Pancreas (tissue), 10 donors: ENCODE results near the gene RAB1B. TPM values are rescaled to one million over a fixed set of nuclear protein-coding genes. Genes with fewer than 3 reads are reported as not detected.
"Not testable (repeated sequence)": the region's sequence is repeated elsewhere in the genome, so short reads cannot be mapped to it uniquely, and the experiment has no call there.

Experiments used
- ATAC-seq, 4 donors: fragments of 200-7000 bp; cut with Tn5 transposase; one replicate each; pipeline versions ENCODE4 v1.8.0 to v1.9.1; 2020; ENCODE audit warnings: mild to moderate bottlenecking in 4 of 4, moderate library complexity in 4 of 4
- DNase-seq, 6 donors: peaks; one replicate each; pipeline ENCODE4 v3.0.0-alpha.2; 2020
- FAIRE-seq: peaks from 2 replicates; lab custom pipeline; 2012; peaks lifted over from hg19 to GRCh38; lab: Jason Lieb, UNC
- H3K27ac ChIP-seq, 4 donors: fragments of 200-600 bp; sonication (generic); 1 replicate in 3 of 4; 2 replicates in 1 of 4; pipeline versions ENCODE4 v1.5.0 to v1.8.0; 2020
- H3K27me3 ChIP-seq, 4 donors: fragments of 200-600 bp; one replicate each; pipeline ENCODE4 v1.8.0; 2021
- H3K36me3 ChIP-seq, 3 donors: fragments of 200-600 bp; sonication (generic) in 1 of 3; one replicate each; pipeline versions ENCODE4 v1.5.0 to v1.8.0; 2020 to 2021
- H3K4me1 ChIP-seq, 3 donors: fragments of 200-600 bp; one replicate each; pipeline ENCODE4 v1.8.0; 2021
- H3K4me3 ChIP-seq, 4 donors: fragments of 200-600 bp; sonication (generic) in 2 of 4; one replicate each; pipeline versions ENCODE4 v1.5.0 to v1.8.0; 2020 to 2021
- H3K9me3 ChIP-seq, 4 donors: fragments of 200-600 bp; one replicate each; pipeline ENCODE4 v1.8.0; 2021
- CTCF ChIP-seq, 4 donors: fragments of 200-600 bp; sonication (generic) in 3 of 4; IDR thresholded peaks; one replicate each; pipeline versions ENCODE4 v1.5.0 to v1.8.0; 2021; ENCODE audit warnings: antibody characterized with exemption in 4 of 4
- WGBS, 2 donors: extraction: QIAGEN DNeasy Blood & Tissue Kit; methylation state at CpG; one replicate each; pipeline ENCODE4 v1.1.7; 2013; 5-methylcytosine and 5-hydroxymethylcytosine counted together
- intact Hi-C, 3 donors: fragments of 100-400 bp; cut with DNase I; formaldehyde crosslinking; loops; one replicate each; pipeline versions ENCODE4 v1.11.1 to v1.14.2; 2022
- polyA plus RNA-seq, 2 donors: library from polyadenylated mRNA; stranded (reverse); fragments of 200-250 nt; gene quantifications; one replicate each; pipeline ENCODE4 v1.2.3, GENCODE V29; 2013
- total RNA-seq, 6 donors: library from RNA; stranded (reverse); fragmentation: NEBNext Ultra II Directional in 4 of 6; extraction: Animal tissue kit (Norgen Biotek cat#: 25700) in 4 of 6; gene quantifications; one replicate each; pipeline versions ENCODE4 v1.2.1 to v1.2.4, GENCODE V29; 2021 to 2023
- donor health status: healthy with polysubstance abuse.
- donor health status: DM: no; HTN: no; CAD: no; lungs with moderate emphysema.
- donor health status: DM: no; HTN: no; CAD: no.
- donor health status: control.
- donor health status: control.
- donor health status: Bipolar disorder and iron deficiency.
- donor health status: DM: yes; HTN: yes; CAD: no.
- donor health status: DM: no; HTN: no; CAD: no.
- donor health status: DM: no; HTN: no; CAD: no.
- donor health status: DM: yes; HTN: yes; CAD: no.

RAB1B gene
- total and polyA plus RNA-seq, 8 donors: 36.8 to 96.2 (median 55.1) TPM

GRCh38 chr11:66248903-66249302 lies 19.5 kb upstream of the RAB1B start:
- no peak overlapping the region for H3K27ac ChIP-seq
- TF ChIP-seq CTCF (IDR thresholded peaks at IDR 0.05): no peak
- H3K9me3 ChIP-seq: no peaks in the 10 kb centered on the region
- FAIRE-seq: no peak
- WGBS, 2 donors: 75% methylated on average over 6 of the region's 6 CpGs
- H3K27me3 ChIP-seq: no peaks in the 10 kb centered on the region
- H3K36me3 ChIP-seq: no peaks in the 10 kb centered on the region
- ATAC-seq: no peak
- no peaks in the 10 kb centered on the region for H3K4me1 ChIP-seq
- DNase-seq: no peak
- intact Hi-C loops: no loop called here
- no peak overlapping the region for H3K4me3 ChIP-seq

GRCh38 chr11:66251809-66252208 lies 16.6 kb upstream of the RAB1B start:
- no peak for ATAC-seq
- intact Hi-C loops: no loop called here
- Histone ChIP-seq H3K27me3 (no peaks in the 10 kb centered on the region), H3K36me3 (no peaks in the 10 kb centered on the region), H3K27ac (no peak overlapping the region), H3K9me3 (no peaks in the 10 kb centered on the region), H3K4me1 (no peaks in the 10 kb centered on the region), H3K4me3 (no peak overlapping the region)
- TF ChIP-seq CTCF (IDR thresholded peaks at IDR 0.05): no peak
- WGBS, 2 donors: 77 to 79% methylated on average over 7 of the region's 7 CpGs
- no peak for FAIRE-seq
- no peak for DNase-seq

- H3K27me3 ChIP-seq, H3K4me1 ChIP-seq, H3K27ac ChIP-seq, DNase-seq, FAIRE-seq, H3K4me3 ChIP-seq, ATAC-seq, H3K9me3 ChIP-seq, intact Hi-C loops, H3K36me3 ChIP-seq: not testable (repeated sequence)
- WGBS, 2 donors: 53 to 59% methylated on average over 6 of the region's 6 CpGs
Observed at GRCh38 chr11:66253081-66253480, 15.4 kb upstream of the RAB1B start.

GRCh38 chr11:66258473-66258893 lies 10.0 kb upstream of the RAB1B start:
- TF ChIP-seq CTCF (IDR thresholded peaks at IDR 0.05): peak in 2 of 4 donors; percentile 2 to 5
- Histone ChIP-seq H3K4me3 (peak overlapping the region; percentile 75 to 93 (median 84)), H3K36me3 (no peaks in the 10 kb centered on the region), H3K27ac (peak overlapping the region in 3 of 4 donors; percentile 30 to 61 (median 48)), H3K27me3 (no peaks in the 10 kb centered on the region), H3K4me1 (peaks cover 0 to 6% (median 0%) of the 10 kb centered on the region in 3 donors), H3K9me3 (no peaks in the 10 kb centered on the region)
- intact Hi-C loops: no loop called here
- ATAC-seq: peak in 2 of 4 donors; percentile 4 to 6
- FAIRE-seq: no peak
- DNase-seq: no peak
- 4 to 5% methylated on average over 27 to 28 of the region's 28 CpGs for WGBS, 2 donors

- H3K36me3 ChIP-seq: no peaks in the 10 kb centered on the region
- WGBS, 2 donors: 97 to 99% methylated on average over 2 of the region's 2 CpGs
- H3K4me1 ChIP-seq: peaks cover 0 to 6% (median 0%) of the 10 kb centered on the region in 3 donors
- intact Hi-C loops: no loop called here
- ATAC-seq (no peak), DNase-seq (no peak), FAIRE-seq (no peak)
- H3K27ac ChIP-seq: no peak overlapping the region
- TF ChIP-seq CTCF (IDR thresholded peaks at IDR 0.05): no peak
- no peaks in the 10 kb centered on the region for H3K9me3 ChIP-seq
- no peaks in the 10 kb centered on the region for H3K27me3 ChIP-seq
- H3K4me3 ChIP-seq: no peak overlapping the region
Observed at GRCh38 chr11:66259225-66259624, 9.2 kb upstream of the RAB1B start.
